PFSK-1 (cell line): ENCODE results near the gene SDK1.

Experiments used
- FOXP2 ChIP-seq: optimal IDR thresholded peaks from 2 replicates; pipeline ENCODE3; 2011; ENCODE audit warnings: borderline replicate concordance, control low read depth, inconsistent platforms; ENCODE audit not compliant: insufficient read depth; ENCODE audit errors: extremely low read length, extremely low read depth
- POLR2AphosphoS5 ChIP-seq: IDR thresholded peaks from 2 replicates; pipeline ENCODE4 v1.6.1; 2012; ENCODE audit warnings: low read depth, mild to moderate bottlenecking, control low read depth, low read length, moderate library complexity
- REST ChIP-seq, 2 experiments: IDR thresholded peaks; 2 replicates each; pipeline versions ENCODE4 v1.6.1 to v1.8.0; 2011 to 2012; ENCODE audit warnings: low read depth in 2 of 2, low read length in 2 of 2, control low read depth in 1 of 2, inconsistent platforms in 1 of 2, mild to moderate bottlenecking in 1 of 2, moderate library complexity in 1 of 2; ENCODE audit not compliant: insufficient read depth in 1 of 2
- SIN3A ChIP-seq: IDR thresholded peaks from 2 replicates; pipeline ENCODE4 v1.6.1; 2012; ENCODE audit warnings: mild to moderate bottlenecking, low read length, moderate library complexity, borderline replicate concordance; ENCODE audit not compliant: insufficient read depth
- TAF1 ChIP-seq: IDR thresholded peaks from 2 replicates; pipeline ENCODE4 v1.6.1; 2012; ENCODE audit warnings: low read length, control low read depth, borderline replicate concordance; ENCODE audit not compliant: insufficient read depth

The SDK1 gene

DNA sequence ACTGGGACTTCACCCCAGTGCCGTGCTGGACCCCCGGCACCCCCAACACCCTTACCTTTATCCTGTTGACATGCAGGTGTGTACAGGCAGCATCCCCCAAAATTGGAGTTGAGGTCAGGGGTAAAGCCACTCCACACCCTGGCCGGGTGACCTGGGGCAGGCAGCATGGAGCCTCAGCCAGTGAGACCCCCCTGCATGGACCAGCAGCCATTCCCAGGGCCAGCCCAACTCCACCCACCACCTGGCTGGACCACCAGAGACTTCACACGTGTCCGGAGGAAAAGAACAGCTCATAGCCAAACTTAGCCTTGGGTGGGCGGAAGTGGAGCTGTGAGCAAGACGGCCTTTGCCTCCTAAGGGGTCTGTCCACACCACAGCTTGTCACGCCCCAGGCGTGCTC is 968.0 kb downstream of the SDK1 start:
- TF ChIP-seq POLR2AphosphoS5, result no peak
- TF ChIP-seq SIN3A, result no peak
- no peak for TF ChIP-seq REST (IDR thresholded peaks at IDR 0.05; ENCODE audit: insufficient read depth in 1 of 2, low read depth in 2 of 2, low read length in 2 of 2)
- no peak for TF ChIP-seq TAF1
- TF ChIP-seq FOXP2, result no peak

DNA sequence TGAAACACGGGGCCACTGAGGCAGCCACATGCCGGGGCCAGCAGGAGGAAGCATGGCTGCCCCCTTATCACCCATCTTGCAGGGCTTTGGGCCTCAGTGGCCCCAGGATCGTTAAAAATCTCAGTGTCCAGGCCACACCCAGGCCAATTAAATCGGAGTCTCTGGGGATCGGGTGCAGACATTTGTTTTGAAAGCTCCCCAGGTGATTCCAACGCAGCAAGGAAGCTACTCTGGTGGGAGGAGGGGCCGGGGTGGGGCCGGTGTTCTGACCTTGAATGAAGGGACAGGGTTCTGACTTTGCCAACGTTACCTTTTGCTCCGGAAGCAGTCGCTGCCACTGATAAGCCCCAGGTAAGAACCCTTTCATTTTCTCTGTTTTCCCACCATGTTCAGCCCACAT is 968.7 kb downstream of the SDK1 start:
- no peak for TF ChIP-seq REST (IDR thresholded peaks at IDR 0.05; ENCODE audit: insufficient read depth in 1 of 2, low read depth in 2 of 2, low read length in 2 of 2)
- TF ChIP-seq FOXP2, result no peak
- TF ChIP-seq SIN3A, result no peak
- TF ChIP-seq POLR2AphosphoS5, result no peak
- no peak for TF ChIP-seq TAF1

DNA sequence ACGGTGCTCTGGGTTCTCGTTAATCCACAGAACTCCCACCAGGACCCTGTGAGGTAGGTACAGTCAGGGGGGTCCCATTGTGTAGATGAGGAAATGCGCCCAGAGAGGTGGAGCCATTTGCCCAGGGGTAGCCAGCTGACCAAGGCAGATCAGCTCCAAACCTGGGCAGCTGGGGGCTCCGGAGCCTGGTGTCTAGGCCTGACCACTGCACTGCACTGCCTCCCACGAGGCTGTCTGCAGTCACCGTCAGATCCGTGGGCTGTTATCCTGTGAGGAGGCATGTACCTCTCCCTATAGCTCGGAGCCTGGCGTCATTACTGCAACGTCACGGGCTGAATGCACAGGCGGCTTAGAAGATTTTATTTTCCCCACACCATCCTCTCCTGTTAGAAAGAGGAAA is 969.2 kb downstream of the SDK1 start:
- TF ChIP-seq REST (IDR thresholded peaks at IDR 0.05; ENCODE audit: insufficient read depth in 1 of 2, low read depth in 2 of 2, low read length in 2 of 2) (no peak), POLR2AphosphoS5 (no peak), TAF1 (no peak), FOXP2 (no peak), SIN3A (no peak)

DNA sequence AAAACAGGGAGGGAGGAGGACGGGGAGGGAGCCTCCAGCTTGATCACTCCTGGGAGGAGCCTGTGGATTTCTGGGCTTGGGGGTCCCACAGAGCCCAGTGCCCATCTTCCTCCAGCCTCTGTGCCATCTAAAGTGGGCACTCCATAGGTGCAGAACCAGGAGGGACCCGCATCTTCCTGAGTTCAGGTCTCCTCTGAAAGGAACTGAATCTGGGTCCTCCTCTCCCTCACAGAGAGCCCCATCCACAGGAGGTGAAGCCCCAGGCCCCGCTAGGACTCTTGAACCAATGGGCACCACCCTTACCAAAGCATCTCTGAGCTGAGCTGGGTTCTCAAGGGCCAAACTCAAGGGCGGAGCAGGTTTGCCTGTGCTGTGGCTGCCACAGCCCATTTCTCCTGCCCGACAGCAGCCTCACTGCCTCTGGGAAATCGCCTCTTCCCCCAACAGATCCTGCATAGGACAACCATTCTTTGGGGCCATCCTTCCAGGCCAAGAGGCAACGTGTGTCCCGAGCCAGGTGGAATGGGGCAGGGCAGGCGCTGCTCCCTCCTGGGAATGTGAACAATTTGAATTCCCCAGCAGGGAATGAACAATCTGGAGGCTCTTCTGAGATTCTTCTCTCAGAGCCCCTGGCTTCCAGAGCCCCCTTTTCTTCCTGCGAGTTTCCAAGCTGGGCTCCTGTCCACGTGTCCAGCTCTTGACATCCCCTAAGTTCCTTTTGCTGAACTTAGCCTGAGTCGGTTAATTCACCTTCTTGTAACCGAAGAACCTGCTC is 970.1 kb downstream of the SDK1 start:
- TF ChIP-seq FOXP2, result no peak
- TF ChIP-seq TAF1, result no peak
- no peak for TF ChIP-seq REST (IDR thresholded peaks at IDR 0.05; ENCODE audit: insufficient read depth in 1 of 2, low read depth in 2 of 2, low read length in 2 of 2)
- no peak for TF ChIP-seq SIN3A
- TF ChIP-seq POLR2AphosphoS5, result no peak
